ENCODE data around the gene PCSK6. TPM values are rescaled to one million over a fixed set of nuclear protein-coding genes. Genes with fewer than 3 reads are reported as not detected.
"Not testable (repeated sequence)": the region's sequence is repeated elsewhere in the genome, so short reads cannot be mapped to it uniquely, and the experiment has no call there.

PCSK6 gene
- total RNA-seq, 1 donor from 2014 or later: 0.40 TPM

GRCh38 chr15:101337976-101338375, 151.5 kb downstream of the PCSK6 start:
- TF ChIP-seq, protein P1, sequence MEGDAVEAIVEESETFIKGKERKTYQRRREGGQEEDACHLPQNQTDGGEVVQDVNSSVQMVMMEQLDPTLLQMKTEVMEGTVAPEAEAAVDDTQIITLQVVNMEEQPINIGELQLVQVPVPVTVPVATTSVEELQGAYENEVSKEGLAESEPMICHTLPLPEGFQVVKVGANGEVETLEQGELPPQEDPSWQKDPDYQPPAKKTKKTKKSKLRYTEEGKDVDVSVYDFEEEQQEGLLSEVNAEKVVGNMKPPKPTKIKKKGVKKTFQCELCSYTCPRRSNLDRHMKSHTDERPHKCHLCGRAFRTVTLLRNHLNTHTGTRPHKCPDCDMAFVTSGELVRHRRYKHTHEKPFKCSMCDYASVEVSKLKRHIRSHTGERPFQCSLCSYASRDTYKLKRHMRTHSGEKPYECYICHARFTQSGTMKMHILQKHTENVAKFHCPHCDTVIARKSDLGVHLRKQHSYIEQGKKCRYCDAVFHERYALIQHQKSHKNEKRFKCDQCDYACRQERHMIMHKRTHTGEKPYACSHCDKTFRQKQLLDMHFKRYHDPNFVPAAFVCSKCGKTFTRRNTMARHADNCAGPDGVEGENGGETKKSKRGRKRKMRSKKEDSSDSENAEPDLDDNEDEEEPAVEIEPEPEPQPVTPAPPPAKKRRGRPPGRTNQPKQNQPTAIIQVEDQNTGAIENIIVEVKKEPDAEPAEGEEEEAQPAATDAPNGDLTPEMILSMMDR (IDR thresholded peaks at IDR 0.05): no peak
- H3K27me3 Mint-ChIP-seq (ENCODE audit: low read depth): peaks cover 20% of the 10 kb centered on the region

DNA sequence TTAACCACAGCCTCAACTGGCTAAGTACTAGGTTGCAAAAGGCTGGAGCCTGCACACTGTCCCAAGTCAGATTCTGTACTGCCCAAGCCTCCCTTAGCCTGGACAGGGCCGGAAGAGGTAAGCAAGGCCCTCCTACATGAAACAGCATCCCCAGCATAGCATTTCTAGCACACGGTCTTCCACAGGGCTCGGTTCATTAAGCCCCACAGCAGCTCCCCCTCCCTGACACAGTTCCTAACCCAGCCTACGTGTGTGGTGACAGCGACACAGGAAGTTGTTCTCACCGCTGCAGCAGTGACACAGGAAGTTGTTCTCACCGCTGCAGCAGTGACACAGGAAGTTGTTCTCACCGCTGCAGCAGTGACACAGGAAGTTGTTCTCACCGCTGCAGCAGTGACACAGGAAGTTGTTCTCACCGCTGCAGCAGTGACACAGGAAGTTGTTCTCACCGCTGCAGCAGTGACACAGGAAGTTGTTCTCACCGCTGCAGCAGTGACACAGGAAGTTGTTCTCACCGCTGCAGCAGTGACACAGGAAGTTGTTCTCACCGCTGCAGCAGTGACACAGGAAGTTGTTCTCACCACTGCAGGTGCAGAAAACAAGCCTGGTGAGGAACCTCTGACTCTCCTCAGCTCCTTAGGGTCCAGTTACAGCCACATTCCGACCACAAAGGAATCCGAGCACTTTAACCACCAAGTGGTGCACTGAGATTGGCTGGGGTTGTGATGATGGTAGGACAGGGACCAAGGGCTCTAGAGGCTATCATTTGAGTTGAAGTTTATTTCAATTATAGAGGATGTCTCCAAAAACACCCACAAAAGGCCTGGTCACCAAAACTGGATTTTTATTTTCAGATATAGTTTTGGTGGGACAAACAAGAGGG, 155.4 kb downstream of the PCSK6 start:
- H3K9me3 Mint-ChIP-seq (ENCODE audit: low read depth); H3K27ac Mint-ChIP-seq (ENCODE audit: unreplicated experiment); DNase-seq (ENCODE audit: low spot score); H3K36me3 Mint-ChIP-seq (ENCODE audit: low read depth); H3K4me3 Mint-ChIP-seq (ENCODE audit: unreplicated experiment); H3K4me1 Mint-ChIP-seq (ENCODE audit: low read depth): not testable (repeated sequence)
- H3K27me3 Mint-ChIP-seq (ENCODE audit: low read depth): peaks cover 25% of the 10 kb centered on the region

More at GRCh38 chr15:101337976-101338375, 151.5 kb downstream of the PCSK6 start:
- no peaks in the 10 kb centered on the region for H3K9me3 Mint-ChIP-seq (ENCODE audit: low read depth)
- no peaks in the 10 kb centered on the region for H3K4me1 Mint-ChIP-seq (ENCODE audit: low read depth)
- H3K36me3 Mint-ChIP-seq (ENCODE audit: low read depth): no peaks in the 10 kb centered on the region
- no peak overlapping the region for H3K27ac Mint-ChIP-seq (ENCODE audit: unreplicated experiment)
- no peak for DNase-seq (ENCODE audit: low spot score)
- no peak overlapping the region for H3K4me3 Mint-ChIP-seq (ENCODE audit: unreplicated experiment)

DNA sequence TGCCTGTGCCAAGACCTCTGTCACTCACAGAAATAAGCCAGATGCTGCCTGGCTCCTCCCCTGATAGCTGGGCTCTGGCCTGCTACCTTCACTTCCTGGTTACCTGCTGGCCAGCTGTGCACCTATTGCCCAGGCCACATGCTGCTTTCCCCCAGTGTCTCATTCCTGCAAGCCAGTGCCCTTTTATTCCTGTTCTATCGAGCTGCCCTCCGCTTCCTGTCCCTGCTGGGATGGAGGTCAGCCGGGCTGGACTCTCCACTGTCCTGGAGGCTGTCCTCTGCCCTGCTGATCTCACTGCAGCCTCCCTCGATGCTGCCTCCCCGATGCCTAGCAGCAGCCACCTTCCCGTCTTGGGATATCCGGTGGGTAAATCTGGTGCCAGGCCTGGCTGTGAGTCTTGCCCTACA, 157.4 kb downstream of the PCSK6 start:
- no peaks in the 10 kb centered on the region for H3K36me3 Mint-ChIP-seq (ENCODE audit: low read depth)
- H3K9me3 Mint-ChIP-seq (ENCODE audit: low read depth): no peaks in the 10 kb centered on the region
- TF ChIP-seq, protein P1 (IDR thresholded peaks at IDR 0.05): no peak
- H3K27ac Mint-ChIP-seq (ENCODE audit: unreplicated experiment): no peak overlapping the region
- H3K4me1 Mint-ChIP-seq (ENCODE audit: low read depth): no peaks in the 10 kb centered on the region
- peaks cover 23% of the 10 kb centered on the region for H3K27me3 Mint-ChIP-seq (ENCODE audit: low read depth)
- no peak for DNase-seq (ENCODE audit: low spot score)
- H3K4me3 Mint-ChIP-seq (ENCODE audit: unreplicated experiment): no peak overlapping the region

GRCh38 chr15:101329867-101330380, 159.6 kb downstream of the PCSK6 start:
- TF ChIP-seq, protein P1 (IDR thresholded peaks at IDR 0.05): no peak
- H3K9me3 Mint-ChIP-seq (ENCODE audit: low read depth): no peaks in the 10 kb centered on the region
- no peak overlapping the region for H3K4me3 Mint-ChIP-seq (ENCODE audit: unreplicated experiment)
- H3K36me3 Mint-ChIP-seq (ENCODE audit: low read depth): no peaks in the 10 kb centered on the region
- no peaks in the 10 kb centered on the region for H3K4me1 Mint-ChIP-seq (ENCODE audit: low read depth)
- no peak for DNase-seq (ENCODE audit: low spot score)
- H3K27ac Mint-ChIP-seq (ENCODE audit: unreplicated experiment): no peak overlapping the region
- H3K27me3 Mint-ChIP-seq (ENCODE audit: low read depth): peaks cover 24% of the 10 kb centered on the region

DNA sequence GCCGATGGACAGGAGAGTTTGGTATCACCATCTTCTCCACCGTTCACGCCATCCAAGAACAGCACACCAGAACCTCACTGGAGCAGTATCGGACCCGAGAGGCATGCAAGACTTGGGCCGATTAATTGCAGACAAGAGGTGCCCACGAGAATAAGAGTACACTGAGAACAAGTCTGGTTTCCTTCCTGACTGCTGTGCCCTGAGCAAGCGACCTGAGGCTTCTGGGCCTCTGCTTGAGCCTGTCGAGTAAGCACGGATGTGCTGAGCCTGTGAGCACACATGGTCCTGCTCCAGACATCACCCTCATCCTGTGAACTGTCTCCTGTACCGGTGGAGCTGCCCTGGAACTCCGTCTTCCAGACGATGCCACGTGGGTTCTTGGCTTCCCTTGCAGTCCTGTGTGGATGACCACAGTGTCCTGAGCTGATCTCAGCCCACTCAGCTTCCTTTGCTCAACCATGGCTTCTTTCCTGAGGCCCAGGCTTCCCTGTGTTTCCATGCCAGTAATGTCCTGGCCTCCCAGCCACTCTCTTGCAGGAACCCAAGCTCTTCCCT, 160.1 kb downstream of the PCSK6 start:
- Mint-ChIP-seq H3K4me3 (ENCODE audit: unreplicated experiment) (no peak overlapping the region), H3K27me3 (ENCODE audit: low read depth) (peaks cover 24% of the 10 kb centered on the region), H3K27ac (ENCODE audit: unreplicated experiment) (no peak overlapping the region), H3K4me1 (ENCODE audit: low read depth) (no peaks in the 10 kb centered on the region), H3K9me3 (ENCODE audit: low read depth) (no peaks in the 10 kb centered on the region), H3K36me3 (ENCODE audit: low read depth) (no peaks in the 10 kb centered on the region)
- DNase-seq (ENCODE audit: low spot score): no peak
- TF ChIP-seq, protein P1 (IDR thresholded peaks at IDR 0.05): no peak
